HFFc6 (cell line): ENCODE results near the gene LRRC51. TPM values are rescaled to one million over a fixed set of nuclear protein-coding genes. Genes with fewer than 3 reads are reported as not detected.

Experiments
- DNase-seq: peaks from one replicate; pipeline ENCODE4 v3.0.0-alpha.2; 2018
- H3K27ac Mint-ChIP-seq: 2 replicates; pipeline ENCODE4 v1.8.0; 2020; ENCODE audit warnings: mild to moderate bottlenecking, mixed read lengths
- H3K27me3 Mint-ChIP-seq: 2 replicates; pipeline ENCODE4 v1.8.0; 2021; ENCODE audit warnings: mild to moderate bottlenecking, moderate library complexity, mixed read lengths; ENCODE audit not compliant: insufficient read depth
- H3K36me3 Mint-ChIP-seq: 2 replicates; pipeline ENCODE4 v1.8.0; 2021; ENCODE audit warnings: low read depth, mixed read lengths
- H3K4me1 Mint-ChIP-seq: 2 replicates; pipeline ENCODE4 v1.8.0; 2020; ENCODE audit warnings: low read depth, mixed read lengths
- H3K4me3 Mint-ChIP-seq: 2 replicates; pipeline ENCODE4 v1.8.0; 2020; ENCODE audit warnings: mild to moderate bottlenecking, moderate library complexity, mixed read lengths
- H3K9me3 Mint-ChIP-seq: 2 replicates; pipeline ENCODE4 v1.8.0; 2020; ENCODE audit warnings: mild to moderate bottlenecking, mixed read lengths
- total RNA-seq, 6 experiments: library from RNA; stranded (reverse); fragmentation: NEBNext Ultra II Directional; extraction: Animal tissue kit (Norgen Biotek cat#: 25700); gene quantifications; 2 replicates in 1 of 6; 3 replicates in 5 of 6; pipeline ENCODE4 v1.2.3, GENCODE V29; 2021
- TF ChIP-seq, protein P1 (sequence below): fragments of 200-600 bp; sonication (generic); IDR thresholded peaks from 2 replicates; pipeline ENCODE4 v1.5.0; 2021; ENCODE audit warnings: antibody characterized with exemption, mild to moderate bottlenecking

The LRRC51 gene
- total RNA-seq, 6 experiments from 2014 or later, result 7.4 to 12.4 (median 8.5) TPM

DNA sequence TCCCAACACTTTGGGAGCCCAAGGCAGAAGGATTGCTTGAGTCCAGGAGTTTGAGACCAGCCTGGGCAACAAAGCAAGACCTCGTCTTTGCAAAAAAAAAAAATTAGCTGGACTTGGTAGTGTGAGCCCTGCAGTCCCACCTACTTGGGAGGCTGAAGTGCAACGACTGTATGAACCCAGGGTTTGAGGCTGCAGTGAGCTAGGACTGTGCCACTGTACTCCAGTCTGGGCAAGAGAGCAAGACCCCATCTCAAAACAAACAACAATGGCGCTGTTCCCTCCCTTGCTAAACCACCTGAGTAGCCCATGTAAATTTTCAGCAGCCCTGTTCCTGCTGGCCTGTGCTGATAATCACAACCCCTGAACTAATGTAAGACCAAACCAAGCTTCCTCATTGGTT, 19.4 kb downstream of the LRRC51 start:
- no peak overlapping the region for H3K4me3 Mint-ChIP-seq
- H3K36me3 Mint-ChIP-seq, result peaks cover 49% of the 10 kb centered on the region
- peaks cover 38% of the 10 kb centered on the region for H3K4me1 Mint-ChIP-seq
- peaks cover 6% of the 10 kb centered on the region for H3K27me3 Mint-ChIP-seq
- TF ChIP-seq, protein P1, sequence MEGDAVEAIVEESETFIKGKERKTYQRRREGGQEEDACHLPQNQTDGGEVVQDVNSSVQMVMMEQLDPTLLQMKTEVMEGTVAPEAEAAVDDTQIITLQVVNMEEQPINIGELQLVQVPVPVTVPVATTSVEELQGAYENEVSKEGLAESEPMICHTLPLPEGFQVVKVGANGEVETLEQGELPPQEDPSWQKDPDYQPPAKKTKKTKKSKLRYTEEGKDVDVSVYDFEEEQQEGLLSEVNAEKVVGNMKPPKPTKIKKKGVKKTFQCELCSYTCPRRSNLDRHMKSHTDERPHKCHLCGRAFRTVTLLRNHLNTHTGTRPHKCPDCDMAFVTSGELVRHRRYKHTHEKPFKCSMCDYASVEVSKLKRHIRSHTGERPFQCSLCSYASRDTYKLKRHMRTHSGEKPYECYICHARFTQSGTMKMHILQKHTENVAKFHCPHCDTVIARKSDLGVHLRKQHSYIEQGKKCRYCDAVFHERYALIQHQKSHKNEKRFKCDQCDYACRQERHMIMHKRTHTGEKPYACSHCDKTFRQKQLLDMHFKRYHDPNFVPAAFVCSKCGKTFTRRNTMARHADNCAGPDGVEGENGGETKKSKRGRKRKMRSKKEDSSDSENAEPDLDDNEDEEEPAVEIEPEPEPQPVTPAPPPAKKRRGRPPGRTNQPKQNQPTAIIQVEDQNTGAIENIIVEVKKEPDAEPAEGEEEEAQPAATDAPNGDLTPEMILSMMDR, result no peak
- H3K27ac Mint-ChIP-seq, result peak overlapping the region; percentile 94; the same call in 1 of the 2 replicates
- DNase-seq, result no peak
- 0 out of 2 replicates have a peak, but pooled peaks cover 4% of the 10 kb centered on the region for H3K9me3 Mint-ChIP-seq

DNA sequence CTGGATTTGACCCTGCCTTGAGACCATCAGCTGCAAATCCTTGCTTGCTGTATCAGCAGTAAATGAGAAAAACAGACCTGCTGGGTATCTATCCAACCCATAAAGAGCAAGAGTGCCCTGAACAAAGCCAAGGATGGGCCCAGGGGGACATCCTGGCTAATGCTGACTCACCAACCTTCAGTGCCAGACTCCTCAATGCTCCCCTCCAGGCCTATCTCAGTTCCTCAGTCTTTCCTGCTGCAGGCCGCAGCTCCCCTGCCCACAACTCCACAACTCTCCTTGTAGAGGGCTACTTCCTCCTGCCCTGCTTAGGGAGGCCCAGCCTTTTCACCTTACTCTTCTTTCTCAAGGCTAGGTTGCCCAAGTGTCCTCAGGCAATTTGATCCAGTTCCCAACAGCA, 19.8 kb downstream of the LRRC51 start:
- H3K36me3 Mint-ChIP-seq, result peaks cover 46% of the 10 kb centered on the region

DNA sequence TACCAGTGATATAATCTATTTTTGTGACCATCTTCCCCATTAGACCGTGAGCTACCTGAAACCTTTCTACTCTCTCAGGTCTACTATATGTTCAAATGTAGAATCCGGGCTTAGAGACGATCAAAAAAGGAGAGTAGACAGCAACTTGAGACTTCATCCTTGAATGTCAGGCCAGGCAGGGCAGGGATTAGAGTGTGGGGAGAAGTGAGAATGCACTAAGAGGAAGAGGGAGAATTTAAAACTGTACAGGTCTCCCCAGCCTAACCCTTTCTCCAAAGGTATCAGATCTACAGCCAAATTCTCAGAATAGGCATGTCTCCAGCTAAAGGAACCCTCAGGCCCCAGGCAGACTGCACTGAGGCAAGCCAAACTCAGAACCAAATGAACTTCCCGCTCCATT, 21.5 kb downstream of the LRRC51 start:
- peak overlapping the region; percentile 94 for H3K27ac Mint-ChIP-seq
- peak overlapping the region; percentile 96 for H3K4me3 Mint-ChIP-seq
- 0 out of 2 replicates have a peak, but pooled peaks cover 4% of the 10 kb centered on the region for H3K9me3 Mint-ChIP-seq
- peaks cover 40% of the 10 kb centered on the region for H3K4me1 Mint-ChIP-seq
- peaks cover 6% of the 10 kb centered on the region for H3K27me3 Mint-ChIP-seq
- H3K36me3 Mint-ChIP-seq, result peaks cover 40% of the 10 kb centered on the region
- no peak for DNase-seq
- TF ChIP-seq, protein P1, result no peak

More for the DNA sequence above, 19.8 kb downstream of the LRRC51 start:
- H3K27me3 Mint-ChIP-seq, result peaks cover 6% of the 10 kb centered on the region
- peak overlapping the region; percentile 21 for H3K4me3 Mint-ChIP-seq
- TF ChIP-seq, protein P1, result no peak
- H3K4me1 Mint-ChIP-seq, result peaks cover 38% of the 10 kb centered on the region
- peak overlapping the region; percentile 94 for H3K27ac Mint-ChIP-seq
- DNase-seq, result no peak
- 0 out of 2 replicates have a peak, but pooled peaks cover 4% of the 10 kb centered on the region for H3K9me3 Mint-ChIP-seq

DNA sequence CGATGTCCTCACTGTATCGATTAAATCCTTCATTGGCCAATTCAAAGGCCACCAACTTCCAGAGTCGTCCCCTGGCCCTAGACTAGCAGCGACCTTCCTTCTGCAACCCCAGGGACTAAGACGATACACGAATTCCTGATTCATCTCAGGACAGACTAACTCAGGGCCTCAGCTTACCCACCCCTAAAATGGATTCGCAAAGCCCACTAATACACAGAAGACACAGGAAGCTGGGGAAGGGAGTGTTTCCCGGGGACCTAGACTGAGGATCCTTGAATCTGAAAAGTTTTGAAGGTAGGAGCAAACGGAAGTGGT, 21.9 kb downstream of the LRRC51 start:
- DNase-seq, result no peak
- Mint-ChIP-seq H3K9me3 (0 out of 2 replicates have a peak, but pooled peaks cover 4% of the 10 kb centered on the region), H3K27me3 (peaks cover 6% of the 10 kb centered on the region), H3K4me3 (peak overlapping the region; percentile 96), H3K27ac (peak overlapping the region; percentile 94), H3K4me1 (peaks cover 44% of the 10 kb centered on the region), H3K36me3 (peaks cover 38% of the 10 kb centered on the region)
- TF ChIP-seq, protein P1, result no peak

DNA sequence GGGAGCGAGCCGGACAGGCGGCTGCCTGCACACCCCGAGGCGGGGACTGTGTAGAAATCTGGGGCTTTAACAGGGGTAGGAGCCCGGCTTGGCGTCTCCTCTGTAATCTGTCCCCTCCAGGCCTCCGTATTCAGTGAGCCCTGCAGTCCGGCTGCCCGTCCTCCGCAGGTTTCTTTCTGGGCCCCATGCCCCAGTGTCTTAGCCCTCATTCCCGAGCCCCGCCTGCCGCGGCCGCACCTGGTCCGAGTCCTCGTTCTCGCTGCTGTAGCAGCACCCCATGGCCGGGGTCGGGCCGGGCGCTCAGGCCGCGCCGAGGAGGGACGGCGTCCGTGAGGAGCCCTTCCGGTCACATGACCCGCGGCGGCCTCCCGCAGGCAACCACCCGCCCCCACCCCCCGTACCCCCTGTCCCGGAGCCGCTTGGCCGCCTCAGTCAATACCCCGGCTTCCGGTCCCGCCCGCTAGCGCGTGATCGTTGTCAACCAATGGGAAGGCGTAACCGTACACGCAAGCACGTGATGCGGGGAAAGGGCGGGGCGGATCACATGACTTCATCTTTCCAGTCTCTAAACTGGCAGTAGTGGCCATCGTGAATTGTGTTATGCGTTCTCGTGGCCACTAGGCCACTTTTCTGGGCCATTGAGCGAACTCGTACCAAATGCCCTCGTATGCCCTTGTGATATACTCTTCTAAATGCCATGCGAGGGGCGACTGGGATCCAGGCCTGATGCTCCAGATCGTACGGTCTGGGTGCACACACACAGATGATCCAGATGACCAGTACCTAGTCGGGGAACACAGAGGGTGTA, 22.5 kb downstream of the LRRC51 start, which contains the start of gene LAMTOR1:
Gene LAMTOR1, minus strand, starts transcription at position 352 of the 808 bp plus-strand sequence. Its CDS starts 73 bp downstream, at position 279.
- Mint-ChIP-seq H3K4me3 (peak within 1 kb of the TSS; percentile 96), H3K36me3 (peaks cover 38% of the 10 kb centered on the region), H3K27me3 (peaks cover 6% of the 10 kb centered on the region), H3K27ac (peak within 1 kb of the TSS; percentile 94), H3K9me3 (0 out of 2 replicates have a peak, but pooled peaks cover 4% of the 10 kb centered on the region), H3K4me1 (peaks cover 45% of the 10 kb centered on the region)
- TF ChIP-seq, protein P1, result peak; percentile 75
- peak; percentile 98 for DNase-seq
